Measurements from ENCODE around the gene MMD.

MMD gene

GRCh38 chr17:55388842-55389241, 32.8 kb downstream of the MMD start:
- Histone ChIP-seq H3K9ac (ENCODE audit: insufficient read length) (no peak overlapping the region), H3K36me3 (ENCODE audit: insufficient read depth, low read length) (no peaks in the 10 kb centered on the region), H3K9me3 (ENCODE audit: low read depth, low read length) (no peaks in the 10 kb centered on the region), H3K27ac (no peak overlapping the region), H3K4me3 (no peak overlapping the region)
- no peak for DNase-seq (ENCODE audit: low read depth, low spot score)
- no peak for TF ChIP-seq FOXP2 (optimal IDR thresholded peaks at IDR 0.05; ENCODE audit: control extremely low read depth, extremely low read length, insufficient read depth)
- no peak for TF ChIP-seq POLR2AphosphoS5 (IDR thresholded peaks at IDR 0.05; ENCODE audit: borderline replicate concordance, low read depth, low read length)
- no peak for TF ChIP-seq EZH2 (IDR thresholded peaks at IDR 0.05)

GRCh38 chr17:55386796-55387332, 34.8 kb downstream of the MMD start:
- H3K9ac ChIP-seq (ENCODE audit: insufficient read length): no peak overlapping the region
- H3K27ac ChIP-seq: no peak overlapping the region
- no peak for DNase-seq (ENCODE audit: low read depth, low spot score)
- no peaks in the 10 kb centered on the region for H3K36me3 ChIP-seq (ENCODE audit: insufficient read depth, low read length)
- no peaks in the 10 kb centered on the region for H3K9me3 ChIP-seq (ENCODE audit: low read depth, low read length)
- H3K4me3 ChIP-seq: no peak overlapping the region
- no peak for TF ChIP-seq FOXP2 (optimal IDR thresholded peaks at IDR 0.05; ENCODE audit: control extremely low read depth, extremely low read length, insufficient read depth)
- no peak for TF ChIP-seq POLR2AphosphoS5 (IDR thresholded peaks at IDR 0.05; ENCODE audit: borderline replicate concordance, low read depth, low read length)

GRCh38 chr17:55384643-55385232, 36.9 kb downstream of the MMD start:
- H3K4me3 ChIP-seq: no peak overlapping the region
- TF ChIP-seq FOXP2 (optimal IDR thresholded peaks at IDR 0.05; ENCODE audit: control extremely low read depth, extremely low read length, insufficient read depth): no peak
- no peak for TF ChIP-seq EZH2 (IDR thresholded peaks at IDR 0.05)
- no peak overlapping the region for H3K9ac ChIP-seq (ENCODE audit: insufficient read length)

GRCh38 chr17:55383771-55384642, 37.6 kb downstream of the MMD start:
- no peak for TF ChIP-seq FOXP2 (optimal IDR thresholded peaks at IDR 0.05; ENCODE audit: control extremely low read depth, extremely low read length, insufficient read depth)

More at GRCh38 chr17:55384643-55385232, 36.9 kb downstream of the MMD start:
- no peak for DNase-seq (ENCODE audit: low read depth, low spot score)
- Histone ChIP-seq H3K9me3 (ENCODE audit: low read depth, low read length) (no peaks in the 10 kb centered on the region), H3K27ac (no peak overlapping the region), H3K36me3 (ENCODE audit: insufficient read depth, low read length) (no peaks in the 10 kb centered on the region)

GRCh38 chr17:55381017-55381770, 40.4 kb downstream of the MMD start:
- no peak for DNase-seq (ENCODE audit: low read depth, low spot score)
- Histone ChIP-seq H3K9me3 (ENCODE audit: low read depth, low read length) (no peaks in the 10 kb centered on the region), H3K4me3 (no peak overlapping the region), H3K36me3 (ENCODE audit: insufficient read depth, low read length) (no peaks in the 10 kb centered on the region), H3K9ac (ENCODE audit: insufficient read length) (no peak overlapping the region), H3K27ac (no peak overlapping the region)
- no peak for TF ChIP-seq FOXP2 (optimal IDR thresholded peaks at IDR 0.05; ENCODE audit: control extremely low read depth, extremely low read length, insufficient read depth)
- no peak for TF ChIP-seq POLR2AphosphoS5 (IDR thresholded peaks at IDR 0.05; ENCODE audit: borderline replicate concordance, low read depth, low read length)
- TF ChIP-seq EZH2 (IDR thresholded peaks at IDR 0.05): no peak

More at GRCh38 chr17:55383771-55384642, 37.6 kb downstream of the MMD start:
- no peak for DNase-seq (ENCODE audit: low read depth, low spot score)
- Histone ChIP-seq H3K4me3 (no peak overlapping the region), H3K9ac (ENCODE audit: insufficient read length) (no peak overlapping the region), H3K9me3 (ENCODE audit: low read depth, low read length) (no peaks in the 10 kb centered on the region), H3K27ac (no peak overlapping the region), H3K36me3 (ENCODE audit: insufficient read depth, low read length) (no peaks in the 10 kb centered on the region)

- no peak overlapping the region for H3K4me3 ChIP-seq
- TF ChIP-seq EZH2 (IDR thresholded peaks at IDR 0.05): no peak
- no peak for DNase-seq (ENCODE audit: low read depth, low spot score)
- no peak overlapping the region for H3K27ac ChIP-seq
- H3K9ac ChIP-seq (ENCODE audit: insufficient read length): no peak overlapping the region
- no peaks in the 10 kb centered on the region for H3K9me3 ChIP-seq (ENCODE audit: low read depth, low read length)
- H3K36me3 ChIP-seq (ENCODE audit: insufficient read depth, low read length): no peaks in the 10 kb centered on the region
These were observed 43.9 kb downstream of the MMD start for GRCh38 chr17:55377671-55378275.

- H3K27ac ChIP-seq: no peak overlapping the region
- H3K9ac ChIP-seq (ENCODE audit: insufficient read length): no peak overlapping the region
- H3K36me3 ChIP-seq (ENCODE audit: insufficient read depth, low read length): no peaks in the 10 kb centered on the region
- TF ChIP-seq FOXP2 (optimal IDR thresholded peaks at IDR 0.05; ENCODE audit: control extremely low read depth, extremely low read length, insufficient read depth): no peak
- DNase-seq (ENCODE audit: low read depth, low spot score): no peak
- H3K4me3 ChIP-seq: no peak overlapping the region
- H3K9me3 ChIP-seq (ENCODE audit: low read depth, low read length): no peaks in the 10 kb centered on the region
These were observed 52.9 kb downstream of the MMD start for GRCh38 chr17:55368706-55369105.

- Histone ChIP-seq H3K9ac (ENCODE audit: insufficient read length) (no peak overlapping the region), H3K27ac (no peak overlapping the region), H3K4me3 (no peak overlapping the region), H3K9me3 (ENCODE audit: low read depth, low read length) (no peaks in the 10 kb centered on the region; the same call in 1 of the 2 replicates), H3K36me3 (ENCODE audit: insufficient read depth, low read length) (no peaks in the 10 kb centered on the region)
- TF ChIP-seq FOXP2 (optimal IDR thresholded peaks at IDR 0.05; ENCODE audit: control extremely low read depth, extremely low read length, insufficient read depth): no peak
- no peak for DNase-seq (ENCODE audit: low read depth, low spot score)
These were observed 55.6 kb downstream of the MMD start for GRCh38 chr17:55366020-55366481.

All from SK-N-MC (cell line).